HG02852 (cell line): Measurements from ENCODE around the gene TMA7B.
"Not testable (repeated sequence)": the region's sequence is repeated elsewhere in the genome, so short reads cannot be mapped to it uniquely, and the experiment has no call there.

Experiments
- ATAC-seq: cut with Tn5 transposase; IDR thresholded peaks from one replicate; pipeline ENCODE4 v1.9.1; 2021; ENCODE audit warnings: mild to moderate bottlenecking, moderate library complexity; ENCODE audit not compliant: unreplicated experiment

The TMA7B gene

GRCh38 chr22:39951603-39952293 is 8.4 kb upstream of the TMA7B start:
- not testable (repeated sequence) for ATAC-seq

GRCh38 chr22:39952347-39952746 is 7.8 kb upstream of the TMA7B start:
- ATAC-seq, result no peak

GRCh38 chr22:39953101-39953500 is 7.1 kb upstream of the TMA7B start:
- ATAC-seq, result no peak

- no peak for ATAC-seq
These were observed 5.6 kb upstream of the TMA7B start for GRCh38 chr22:39954584-39955055.

GRCh38 chr22:39955675-39956074 is 4.5 kb upstream of the TMA7B start:
- no peak for ATAC-seq

GRCh38 chr22:39956932-39957664 is 3.1 kb upstream of the TMA7B start:
- ATAC-seq, result no peak

- ATAC-seq, result no peak
These were observed 2.0 kb upstream of the TMA7B start for GRCh38 chr22:39958009-39958711.

GRCh38 chr22:39958949-39959639 is 1.1 kb upstream of the TMA7B start:
- ATAC-seq, result no peak

GRCh38 chr22:39960791-39961746 is 872 bp downstream of the TMA7B start:
- ATAC-seq, result peak; percentile 85

- ATAC-seq, result no peak
These were observed 1.9 kb downstream of the TMA7B start for GRCh38 chr22:39962071-39962470.

- ATAC-seq, result no peak
These were observed 5.6 kb downstream of the TMA7B start for GRCh38 chr22:39965748-39966147.

- ATAC-seq, result no peak
These were observed 6.3 kb downstream of the TMA7B start for GRCh38 chr22:39966470-39966869.

- no peak for ATAC-seq
These were observed 7.1 kb downstream of the TMA7B start for GRCh38 chr22:39967103-39967829.

- no peak for ATAC-seq
These were observed 8.1 kb downstream of the TMA7B start for GRCh38 chr22:39967996-39968972.

- ATAC-seq, result no peak
These were observed 10.5 kb downstream of the TMA7B start for GRCh38 chr22:39970742-39971141.

- no peak for ATAC-seq
These were observed 12.4 kb downstream of the TMA7B start for GRCh38 chr22:39972641-39973040.

- no peak for ATAC-seq
These were observed 13.5 kb downstream of the TMA7B start for GRCh38 chr22:39973656-39974055.

GRCh38 chr22:39974065-39974464 is 13.9 kb downstream of the TMA7B start:
- ATAC-seq, result no peak
